CD4-positive, CD25-positive, alpha-beta regulatory T cell (primary cell): Measurements from ENCODE around the gene OPCML. TPM values are rescaled to one million over a fixed set of nuclear protein-coding genes. Genes with fewer than 3 reads are reported as not detected.

ENCODE experiments used
- ATAC-seq, 2 donors: fragments of 150-1000 bp; cut with Tn5 transposase; one replicate each; pipeline ENCODE4 v1.10.0; 2021; ENCODE audit warnings: low read depth in 2 of 2, moderate number of reproducible peaks in 2 of 2, moderate library complexity in 1 of 2
- DNase-seq, 3 donors: peaks; one replicate each; pipeline versions ENCODE4 v3.0.0 to v3.0.0-alpha.2; 2012 to 2022; ENCODE audit warnings: mixed read lengths in 1 of 3
- H3K27ac ChIP-seq: one replicate; pipeline ENCODE4 v1.7.0; 2013; ENCODE audit warnings: mild to moderate bottlenecking, low read length; ENCODE audit not compliant: insufficient read depth, poor library complexity, severe bottlenecking
- H3K27me3 ChIP-seq: one replicate; pipeline ENCODE4 v1.7.0; 2013; ENCODE audit warnings: low read length; ENCODE audit not compliant: control insufficient read depth, insufficient read depth
- H3K36me3 ChIP-seq: one replicate; pipeline ENCODE4 v1.7.0; 2013; ENCODE audit warnings: mild to moderate bottlenecking, low read length, moderate library complexity; ENCODE audit not compliant: control insufficient read depth, insufficient read depth
- H3K4me1 ChIP-seq: 2 replicates; pipeline ENCODE4 v1.7.0; 2013; ENCODE audit warnings: mild to moderate bottlenecking, low read length; ENCODE audit not compliant: insufficient read depth, control insufficient read depth, poor library complexity, severe bottlenecking
- H3K4me3 ChIP-seq: one replicate; pipeline ENCODE4 v1.7.0; 2013; ENCODE audit warnings: low read depth, mild to moderate bottlenecking, low read length, moderate library complexity
- H3K9me3 ChIP-seq, 2 experiments: 1 replicate in 1 of 2; 2 replicates in 1 of 2; pipeline ENCODE4 v1.7.0; 2013; ENCODE audit warnings: low read length in 2 of 2, mild to moderate bottlenecking in 1 of 2, moderate library complexity in 1 of 2; ENCODE audit not compliant: control insufficient read depth in 2 of 2
- H3K27ac Mint-ChIP-seq, 3 donors: one replicate each; pipeline ENCODE4 v1.8.0; 2020 to 2022; ENCODE audit warnings: mild to moderate bottlenecking in 3 of 3, mixed read lengths in 3 of 3, moderate library complexity in 2 of 3
- H3K27me3 Mint-ChIP-seq: one replicate; pipeline ENCODE4 v1.8.0; 2022; ENCODE audit warnings: mild to moderate bottlenecking, mixed read lengths
- H3K36me3 Mint-ChIP-seq: one replicate; pipeline ENCODE4 v1.8.0; 2020; ENCODE audit warnings: mixed read lengths
- H3K4me1 Mint-ChIP-seq, 4 donors: one replicate each; pipeline ENCODE4 v1.8.0; 2020 to 2022; ENCODE audit warnings: mixed read lengths in 4 of 4, mild to moderate bottlenecking in 1 of 4
- H3K4me3 Mint-ChIP-seq, 4 donors: one replicate each; pipeline ENCODE4 v1.8.0; 2020 to 2022; ENCODE audit warnings: mild to moderate bottlenecking in 4 of 4, mixed read lengths in 4 of 4, moderate library complexity in 3 of 4
- H3K9me3 Mint-ChIP-seq, 7 donors: one replicate each; pipeline ENCODE4 v1.8.0; 2020 to 2022; ENCODE audit warnings: mixed read lengths in 7 of 7, mild to moderate bottlenecking in 3 of 7, moderate library complexity in 2 of 7
- polyA plus RNA-seq, 4 donors: library from polyadenylated mRNA; unstranded; fragments of 300-500 nt; fragmentation: Illumina TruSeq; gene quantifications; one replicate each; pipeline ENCODE4 v1.2.3, GENCODE V29; 2021
- total RNA-seq: library from RNA; stranded (reverse); gene quantifications from one replicate; pipeline ENCODE4 v1.2.3, GENCODE V29; 2022

OPCML gene
- total and polyA plus RNA-seq, 5 donors from 2014 or later = not detected

DNA sequence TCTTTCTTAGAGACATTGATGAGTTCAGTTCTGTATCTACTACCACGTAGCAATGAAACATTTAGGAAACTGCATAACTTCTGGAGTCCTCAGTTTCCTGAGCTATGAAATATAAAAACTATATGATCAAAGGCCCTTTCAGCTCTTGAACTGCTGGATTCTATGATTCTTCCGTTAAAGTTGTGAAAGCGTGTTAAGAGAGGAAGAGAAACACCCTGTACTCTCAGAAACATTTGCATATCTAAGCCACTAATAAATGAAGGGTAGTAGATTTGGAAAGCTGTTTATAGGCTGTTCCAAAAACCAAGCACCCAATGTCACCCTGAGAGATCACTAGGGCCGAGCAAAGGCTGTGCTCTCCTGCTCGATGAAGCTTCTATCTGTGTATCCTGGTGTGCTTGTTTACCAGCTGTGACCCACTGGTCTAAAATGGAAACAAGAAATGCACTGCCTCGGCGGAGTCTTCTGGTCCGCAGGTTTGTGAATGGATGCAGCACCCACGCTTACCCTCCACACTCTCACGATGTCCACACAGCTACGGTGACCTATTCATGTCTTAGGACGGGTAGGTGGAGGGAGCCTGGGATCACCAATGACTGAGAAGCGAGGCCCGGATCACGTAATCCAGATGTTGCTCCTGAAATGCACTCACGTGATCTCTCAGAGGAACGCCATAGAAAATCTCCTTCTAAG is 325.8 kb downstream of the OPCML start:
- Histone ChIP-seq H3K36me3 (no peaks in the 10 kb centered on the region), H3K27ac (no peak overlapping the region), H3K9me3 (no peaks in the 10 kb centered on the region), H3K4me1 (no peaks in the 10 kb centered on the region), H3K4me3 (no peak overlapping the region), H3K27me3 (no peaks in the 10 kb centered on the region)
- ATAC-seq (no peak), DNase-seq (no peak)
- Mint-ChIP-seq H3K27me3 (no peaks in the 10 kb centered on the region), H3K4me3 (no peak overlapping the region), H3K4me1 (no peaks in the 10 kb centered on the region), H3K27ac (no peak overlapping the region), H3K36me3 (no peaks in the 10 kb centered on the region), H3K9me3 (peaks cover 0 to 5% (median 2%) of the 10 kb centered on the region in 7 donors)

DNA sequence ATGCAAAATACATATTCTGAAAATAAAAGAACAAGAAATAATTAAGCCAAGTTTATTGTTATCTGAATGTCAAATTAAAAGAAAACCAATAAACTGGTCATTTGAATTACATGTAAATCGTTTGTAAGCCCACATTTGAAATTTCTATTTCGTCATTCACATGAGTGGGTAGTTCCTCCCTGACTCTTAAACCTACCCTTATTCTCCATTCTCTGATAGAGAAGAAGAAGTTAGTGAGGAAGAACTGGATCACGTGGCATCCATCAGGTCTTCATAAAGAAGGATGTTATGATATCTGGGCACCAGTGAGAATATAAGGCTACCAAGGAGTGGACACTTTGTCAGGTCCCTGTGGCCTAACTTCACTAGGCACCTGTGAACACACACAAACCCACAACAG is 328.1 kb downstream of the OPCML start:
- no peaks in the 10 kb centered on the region for H3K36me3 Mint-ChIP-seq
- H3K27me3 ChIP-seq = no peaks in the 10 kb centered on the region
- H3K4me1 Mint-ChIP-seq = no peaks in the 10 kb centered on the region
- no peak overlapping the region for H3K27ac Mint-ChIP-seq
- no peak overlapping the region for H3K4me3 ChIP-seq
- H3K9me3 Mint-ChIP-seq = peaks cover 0 to 12% (median 4%) of the 10 kb centered on the region in 7 donors
- DNase-seq (no peak), ATAC-seq (no peak)
- no peak overlapping the region for H3K4me3 Mint-ChIP-seq
- H3K4me1 ChIP-seq = no peaks in the 10 kb centered on the region
- H3K27ac ChIP-seq = no peak overlapping the region
- H3K9me3 ChIP-seq = no peaks in the 10 kb centered on the region
- H3K36me3 ChIP-seq = no peaks in the 10 kb centered on the region
- no peaks in the 10 kb centered on the region for H3K27me3 Mint-ChIP-seq

DNA sequence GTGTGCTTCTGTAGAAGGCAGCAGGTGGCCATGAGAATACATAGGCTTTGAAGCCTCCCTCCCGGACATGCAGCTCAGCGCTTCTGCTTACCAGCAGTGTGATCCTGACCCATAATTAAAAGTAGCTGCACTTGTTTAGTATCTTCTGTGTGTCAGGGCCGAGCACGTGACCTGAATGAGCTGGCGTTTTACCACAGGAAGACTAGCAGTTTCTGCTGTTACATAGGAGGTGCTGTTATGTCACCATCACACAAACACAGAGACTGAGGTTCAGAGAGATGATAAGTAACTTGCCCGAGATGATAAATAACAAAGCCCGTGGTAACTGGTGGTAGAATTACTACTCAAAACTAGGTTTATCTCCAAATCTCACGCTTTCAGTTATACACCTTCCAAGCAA is 329.5 kb downstream of the OPCML start:
- no peaks in the 10 kb centered on the region for H3K27me3 Mint-ChIP-seq
- H3K36me3 ChIP-seq = no peaks in the 10 kb centered on the region
- H3K27me3 ChIP-seq = no peaks in the 10 kb centered on the region
- H3K27ac ChIP-seq = no peak overlapping the region
- H3K9me3 ChIP-seq = no peaks in the 10 kb centered on the region
- H3K27ac Mint-ChIP-seq = no peak overlapping the region
- peaks cover 0 to 12% (median 4%) of the 10 kb centered on the region in 7 donors for H3K9me3 Mint-ChIP-seq
- no peaks in the 10 kb centered on the region for H3K4me1 Mint-ChIP-seq
- no peaks in the 10 kb centered on the region for H3K36me3 Mint-ChIP-seq
- DNase-seq = no peak
- H3K4me3 Mint-ChIP-seq = no peak overlapping the region
- H3K4me1 ChIP-seq = no peaks in the 10 kb centered on the region
- no peak for ATAC-seq
- H3K4me3 ChIP-seq = no peak overlapping the region

DNA sequence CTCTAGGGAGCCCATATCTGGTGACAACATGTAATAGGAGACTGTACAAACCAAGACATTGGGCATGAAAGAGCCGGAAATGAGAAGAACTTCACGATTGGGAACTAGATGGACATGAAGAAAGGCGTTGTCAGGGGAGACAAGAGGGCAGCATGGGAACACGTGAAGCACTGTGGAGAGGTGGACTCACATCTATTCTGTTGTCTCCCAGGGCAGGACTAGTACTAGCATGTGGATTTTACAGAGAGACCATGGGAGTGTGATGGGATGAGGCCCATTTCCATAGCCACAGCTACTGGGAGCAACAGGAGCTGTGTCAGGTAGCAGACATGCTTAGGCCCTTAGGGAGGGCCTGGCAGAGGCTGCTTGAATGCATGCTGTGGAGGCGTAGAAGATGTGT is 333.9 kb downstream of the OPCML start:
- H3K4me3 ChIP-seq = no peak overlapping the region
- H3K27me3 ChIP-seq = peaks cover 4% of the 10 kb centered on the region
- Mint-ChIP-seq H3K4me3 (no peak overlapping the region), H3K4me1 (no peaks in the 10 kb centered on the region), H3K36me3 (no peaks in the 10 kb centered on the region), H3K9me3 (peaks cover 0 to 7% (median 3%) of the 10 kb centered on the region in 7 donors), H3K27ac (no peak overlapping the region), H3K27me3 (no peaks in the 10 kb centered on the region)
- ATAC-seq (no peak), DNase-seq (no peak)
- H3K36me3 ChIP-seq = no peaks in the 10 kb centered on the region
- no peaks in the 10 kb centered on the region for H3K9me3 ChIP-seq
- no peaks in the 10 kb centered on the region for H3K4me1 ChIP-seq
- no peak overlapping the region for H3K27ac ChIP-seq

DNA sequence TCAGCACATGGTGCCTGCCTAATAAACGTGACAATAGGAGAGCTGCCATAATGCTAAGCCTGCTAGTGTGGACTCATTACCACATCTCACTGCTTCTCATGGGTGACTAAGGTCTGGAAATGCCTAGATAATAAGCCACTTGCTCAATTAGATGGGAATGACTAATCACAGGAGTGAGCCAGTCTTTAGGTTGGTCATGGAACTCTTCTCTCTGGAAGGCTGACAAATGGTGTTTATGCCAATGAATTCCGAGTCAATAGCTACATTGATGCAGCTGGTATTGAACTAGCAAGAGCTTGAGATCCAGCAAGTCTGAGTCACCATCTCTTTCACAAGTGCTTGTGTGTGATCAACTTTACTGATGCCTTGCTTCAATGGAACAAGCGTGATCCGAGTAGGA is 334.9 kb downstream of the OPCML start:
- no peak overlapping the region for H3K27ac Mint-ChIP-seq
- Histone ChIP-seq H3K4me3 (no peak overlapping the region), H3K27me3 (peaks cover 4% of the 10 kb centered on the region), H3K36me3 (no peaks in the 10 kb centered on the region), H3K4me1 (no peaks in the 10 kb centered on the region), H3K9me3 (no peaks in the 10 kb centered on the region), H3K27ac (no peak overlapping the region)
- no peak overlapping the region for H3K4me3 Mint-ChIP-seq
- H3K36me3 Mint-ChIP-seq = no peaks in the 10 kb centered on the region
- no peak for ATAC-seq
- H3K4me1 Mint-ChIP-seq = no peaks in the 10 kb centered on the region
- H3K27me3 Mint-ChIP-seq = no peaks in the 10 kb centered on the region
- peaks cover 0 to 7% (median 2%) of the 10 kb centered on the region in 7 donors for H3K9me3 Mint-ChIP-seq
- DNase-seq = no peak

DNA sequence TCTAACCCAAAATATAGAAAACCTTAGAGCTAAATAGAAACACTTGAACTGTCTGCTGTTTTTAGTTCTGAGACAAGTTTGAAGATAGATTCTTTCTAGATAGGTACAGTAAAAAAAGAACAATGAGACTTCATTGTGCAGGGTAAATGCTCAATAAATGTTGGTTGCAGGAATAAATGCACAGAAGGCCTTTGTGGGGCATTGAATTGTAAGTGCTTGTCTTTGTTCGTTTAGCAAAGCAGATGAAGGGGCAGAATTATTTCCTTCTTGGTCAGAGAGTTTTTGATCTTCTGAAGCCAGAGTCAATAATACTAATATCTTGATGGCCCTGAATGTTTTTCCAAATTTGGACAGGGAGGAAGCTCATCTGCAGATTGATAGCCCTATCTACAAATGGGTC is 340.4 kb downstream of the OPCML start:
- Histone ChIP-seq H3K4me3 (no peak overlapping the region), H3K27me3 (peaks cover 5% of the 10 kb centered on the region), H3K36me3 (no peaks in the 10 kb centered on the region), H3K9me3 (no peaks in the 10 kb centered on the region), H3K4me1 (no peaks in the 10 kb centered on the region), H3K27ac (no peak overlapping the region)
- no peaks in the 10 kb centered on the region for H3K36me3 Mint-ChIP-seq
- H3K4me1 Mint-ChIP-seq = no peaks in the 10 kb centered on the region
- H3K9me3 Mint-ChIP-seq = peaks cover 0 to 3% (median 0%) of the 10 kb centered on the region in 7 donors
- DNase-seq (no peak), ATAC-seq (no peak)
- H3K27ac Mint-ChIP-seq = no peak overlapping the region
- no peak overlapping the region for H3K4me3 Mint-ChIP-seq
- H3K27me3 Mint-ChIP-seq = no peaks in the 10 kb centered on the region

DNA sequence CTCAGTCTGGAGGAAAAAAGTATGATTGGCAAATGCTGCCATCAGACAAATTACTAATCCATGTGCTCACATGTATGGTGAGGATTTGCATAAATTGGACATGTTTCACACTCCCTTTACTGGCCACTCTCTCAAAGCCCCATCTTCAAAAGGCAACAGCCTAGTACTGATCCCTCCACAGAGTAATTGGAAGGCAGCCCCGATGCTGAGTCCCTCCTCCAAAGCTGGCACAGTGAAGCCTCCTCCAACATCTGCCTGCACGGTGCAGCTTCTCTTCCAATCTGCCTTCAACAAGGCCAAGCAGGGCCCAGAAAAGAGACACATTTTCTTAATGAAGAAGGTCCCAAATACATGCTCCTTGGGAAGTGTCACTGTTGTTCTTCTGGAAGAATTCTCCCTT is 350.6 kb downstream of the OPCML start:
- Mint-ChIP-seq H3K27me3 (peaks cover 4% of the 10 kb centered on the region), H3K4me3 (no peak overlapping the region), H3K9me3 (peaks cover 0 to 4% (median 0%) of the 10 kb centered on the region in 7 donors), H3K36me3 (no peaks in the 10 kb centered on the region), H3K4me1 (no peaks in the 10 kb centered on the region), H3K27ac (no peak overlapping the region)
- Histone ChIP-seq H3K4me1 (no peaks in the 10 kb centered on the region), H3K9me3 (no peaks in the 10 kb centered on the region), H3K27ac (no peak overlapping the region), H3K4me3 (no peak overlapping the region), H3K36me3 (no peaks in the 10 kb centered on the region), H3K27me3 (no peaks in the 10 kb centered on the region)
- ATAC-seq = no peak
- DNase-seq = no peak

DNA sequence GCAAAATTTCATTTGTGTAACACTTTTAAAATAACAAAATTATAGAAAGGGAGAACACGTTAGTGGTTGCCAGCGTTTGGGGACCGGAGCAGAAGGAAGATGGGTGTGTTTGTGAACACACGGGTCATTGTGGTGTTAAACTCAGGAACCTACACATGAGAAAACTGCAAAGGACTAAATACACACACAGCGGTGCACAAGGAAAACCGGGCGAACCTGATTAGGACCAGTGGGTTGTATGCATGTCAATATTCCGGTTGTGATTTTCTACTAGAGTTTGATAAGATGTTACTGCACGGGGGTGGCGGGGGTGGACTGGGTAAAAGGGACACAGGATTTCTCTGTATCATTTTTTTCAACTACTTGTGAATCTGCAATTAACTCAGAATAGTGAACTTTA is 351.2 kb downstream of the OPCML start:
- Histone ChIP-seq H3K4me3 (no peak overlapping the region), H3K36me3 (no peaks in the 10 kb centered on the region), H3K9me3 (no peaks in the 10 kb centered on the region), H3K4me1 (no peaks in the 10 kb centered on the region), H3K27ac (no peak overlapping the region), H3K27me3 (no peaks in the 10 kb centered on the region)
- Mint-ChIP-seq H3K36me3 (no peaks in the 10 kb centered on the region), H3K4me1 (no peaks in the 10 kb centered on the region), H3K27me3 (peaks cover 4% of the 10 kb centered on the region), H3K9me3 (peaks cover 0 to 4% (median 0%) of the 10 kb centered on the region in 7 donors), H3K27ac (no peak overlapping the region), H3K4me3 (no peak overlapping the region)
- DNase-seq (no peak), ATAC-seq (no peak)
